Measurements from ENCODE around the gene MYLK.

- TF ChIP-seq CTCF (IDR thresholded peaks at IDR 0.05) (no peak), EZH2 (IDR thresholded peaks at IDR 0.05; ENCODE audit: borderline replicate concordance, insufficient read depth, low read depth, low read length, poor library complexity, severe bottlenecking) (no peak)
These were observed 15.3 kb upstream of the MYLK start for GRCh38 chr3:123899300-123899865.

Data from B cell (primary cell).